Kidney epithelial cell (primary cell): ENCODE data around the gene YJU2. TPM values are rescaled to one million over a fixed set of nuclear protein-coding genes. Genes with fewer than 3 reads are reported as not detected.

ENCODE experiments used
- DNase-seq: peaks from one replicate; pipeline ENCODE4 v3.0.0-alpha.2; 2010; ENCODE audit warnings: low read depth
- H3K27me3 ChIP-seq: 2 replicates; pipeline ENCODE4 v1.6.0; 2011; ENCODE audit warnings: low read length; ENCODE audit not compliant: control insufficient read depth, insufficient read depth
- H3K36me3 ChIP-seq: 2 replicates; pipeline ENCODE4 v1.5.1; 2011; ENCODE audit warnings: low read length; ENCODE audit not compliant: control insufficient read depth, insufficient read depth
- H3K4me3 ChIP-seq: 2 replicates; pipeline ENCODE4 v1.5.1; 2011; ENCODE audit warnings: low read depth, mild to moderate bottlenecking, control low read depth, low read length
- CTCF ChIP-seq: IDR thresholded peaks from 2 replicates; pipeline ENCODE4 v1.5.1; 2011; ENCODE audit warnings: mild to moderate bottlenecking, moderate library complexity, low read length, control low read depth, inconsistent platforms; ENCODE audit not compliant: insufficient read depth, poor library complexity, severe bottlenecking
- total RNA-seq: library from RNA; depleted of rRNA; stranded (reverse); fragments of >200 nt; gene quantifications from 2 replicates; pipeline ENCODE4 v1.2.3, GENCODE V29; 2015

The YJU2 gene
- total RNA-seq, 1 donor from 2014 or later, result 33.0 TPM

DNA sequence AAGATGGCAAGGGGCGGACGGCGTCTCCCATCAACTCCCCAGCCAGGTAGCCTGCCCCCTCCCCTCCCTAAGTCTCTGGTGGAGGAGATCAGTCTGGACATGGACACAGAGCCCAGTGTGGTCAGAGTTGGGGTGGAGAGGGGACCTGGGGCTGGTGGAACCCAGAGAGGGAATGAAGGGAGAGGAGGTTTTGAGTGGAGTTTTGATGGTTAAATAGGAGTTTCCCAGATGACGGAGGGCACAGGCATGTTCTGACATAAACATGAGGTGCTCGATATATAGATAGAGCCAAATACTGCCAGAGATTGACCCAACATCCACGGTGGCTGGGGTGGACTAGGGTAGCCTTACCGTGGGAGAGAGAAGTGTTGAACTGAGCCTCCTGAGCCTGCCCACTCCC, 71.6 kb downstream of the YJU2 start:
- no peaks in the 10 kb centered on the region for H3K36me3 ChIP-seq
- DNase-seq, result no peak
- no peaks in the 10 kb centered on the region for H3K27me3 ChIP-seq
- H3K4me3 ChIP-seq, result no peak overlapping the region
- no peak for TF ChIP-seq CTCF

Other genes starting within 250 kb of the YJU2 start
- gene PIAS4, start 239.3 kb upstream of the YJU2 start, total RNA-seq, result 38.1 and 43.7 TPM in 2 replicates
- 39.9 and 43.3 TPM in 2 replicates for gene ZBTB7A, start 180.2 kb upstream of the YJU2 start, total RNA-seq
- 198 and 249 TPM in 2 replicates for gene MAP2K2, start 123.0 kb upstream of the YJU2 start, total RNA-seq
- not detected in 2 replicates for gene CREB3L3, start 93.4 kb upstream of the YJU2 start, total RNA-seq
- 58.8 and 59.2 TPM in 2 replicates for gene SIRT6, start 64.5 kb upstream of the YJU2 start, total RNA-seq
- gene ANKRD24, start 64.4 kb upstream of the YJU2 start, total RNA-seq, result 0.33 and 0.34 TPM in 2 replicates
- 2.5 and 3.9 TPM in 2 replicates for gene EBI3, start 17.6 kb upstream of the YJU2 start, total RNA-seq
- gene SHD, start 32.2 kb downstream of the YJU2 start, total RNA-seq, result not detected in 2 replicates
- gene TMIGD2, start 55.3 kb downstream of the YJU2 start, total RNA-seq, result not detected in 2 replicates
- gene FSD1, start 57.5 kb downstream of the YJU2 start, total RNA-seq, result 11.3 and 13.2 TPM in 2 replicates
- gene STAP2, start 91.7 kb downstream of the YJU2 start, total RNA-seq, result 78.5 and 84.8 TPM in 2 replicates
- gene MPND, start 96.5 kb downstream of the YJU2 start, total RNA-seq, result 6.4 and 6.6 TPM in 2 replicates
- 60.9 and 72.0 TPM in 2 replicates for gene SH3GL1, start 153.5 kb downstream of the YJU2 start, total RNA-seq
- gene CHAF1A, start 155.6 kb downstream of the YJU2 start, total RNA-seq, result 6.8 and 13.8 TPM in 2 replicates
- gene UBXN6, start 210.7 kb downstream of the YJU2 start, total RNA-seq, result 62.3 and 66.0 TPM in 2 replicates
- gene HDGFL2, start 225.2 kb downstream of the YJU2 start, total RNA-seq, result 67.0 and 82.0 TPM in 2 replicates